DMS 273 (cell line): ENCODE results near the gene PLEKHM3.
"Not testable (repeated sequence)": the region's sequence is repeated elsewhere in the genome, so short reads cannot be mapped to it uniquely, and the experiment has no call there.

ENCODE experiments used
- DNase-seq: peaks from one replicate; lab custom pipeline; 2025; ENCODE audit not compliant: unreplicated experiment; lab: John Stamatoyannopoulos, UW

PLEKHM3 gene

DNA sequence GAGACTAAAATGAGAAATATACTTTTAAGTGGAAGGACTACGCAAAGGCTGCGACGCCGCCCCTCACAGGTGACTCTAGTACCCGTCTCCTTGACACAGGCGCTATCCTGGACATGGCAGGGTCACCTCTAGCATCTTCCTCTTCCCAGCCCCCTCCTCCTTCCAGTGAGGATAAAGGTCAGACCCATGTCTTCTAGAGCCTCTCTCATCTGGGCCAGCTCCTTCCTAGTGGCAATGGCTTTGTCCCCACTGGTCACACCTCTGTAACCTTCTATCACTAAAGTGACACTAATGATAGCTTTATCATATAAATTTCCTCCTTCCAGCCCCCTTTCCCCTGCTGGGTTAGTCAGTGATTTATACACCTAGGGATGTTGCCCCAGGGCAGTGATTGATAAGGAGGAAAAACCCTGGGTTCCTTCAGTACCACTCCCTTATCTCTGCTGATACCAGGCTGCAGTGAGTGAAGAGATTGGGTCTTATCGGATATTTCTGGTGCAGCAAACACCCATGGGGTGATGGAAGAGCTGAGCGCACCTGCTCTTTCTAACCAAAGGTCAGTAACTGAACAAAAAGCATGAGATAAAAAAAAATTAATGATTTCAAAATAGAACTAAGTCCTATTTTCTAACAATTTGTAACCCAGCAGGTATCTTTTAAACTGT lies 193.6 kb downstream of the PLEKHM3 start:
- no peak for DNase-seq

- DNase-seq = no peak
Observed at GRCh38 chr2:207830778-207831438, 194.4 kb downstream of the PLEKHM3 start.

GRCh38 chr2:207828361-207829057 lies 196.8 kb downstream of the PLEKHM3 start:
- DNase-seq = no peak

- no peak for DNase-seq
Observed at GRCh38 chr2:207825978-207826377, 199.3 kb downstream of the PLEKHM3 start.

DNA sequence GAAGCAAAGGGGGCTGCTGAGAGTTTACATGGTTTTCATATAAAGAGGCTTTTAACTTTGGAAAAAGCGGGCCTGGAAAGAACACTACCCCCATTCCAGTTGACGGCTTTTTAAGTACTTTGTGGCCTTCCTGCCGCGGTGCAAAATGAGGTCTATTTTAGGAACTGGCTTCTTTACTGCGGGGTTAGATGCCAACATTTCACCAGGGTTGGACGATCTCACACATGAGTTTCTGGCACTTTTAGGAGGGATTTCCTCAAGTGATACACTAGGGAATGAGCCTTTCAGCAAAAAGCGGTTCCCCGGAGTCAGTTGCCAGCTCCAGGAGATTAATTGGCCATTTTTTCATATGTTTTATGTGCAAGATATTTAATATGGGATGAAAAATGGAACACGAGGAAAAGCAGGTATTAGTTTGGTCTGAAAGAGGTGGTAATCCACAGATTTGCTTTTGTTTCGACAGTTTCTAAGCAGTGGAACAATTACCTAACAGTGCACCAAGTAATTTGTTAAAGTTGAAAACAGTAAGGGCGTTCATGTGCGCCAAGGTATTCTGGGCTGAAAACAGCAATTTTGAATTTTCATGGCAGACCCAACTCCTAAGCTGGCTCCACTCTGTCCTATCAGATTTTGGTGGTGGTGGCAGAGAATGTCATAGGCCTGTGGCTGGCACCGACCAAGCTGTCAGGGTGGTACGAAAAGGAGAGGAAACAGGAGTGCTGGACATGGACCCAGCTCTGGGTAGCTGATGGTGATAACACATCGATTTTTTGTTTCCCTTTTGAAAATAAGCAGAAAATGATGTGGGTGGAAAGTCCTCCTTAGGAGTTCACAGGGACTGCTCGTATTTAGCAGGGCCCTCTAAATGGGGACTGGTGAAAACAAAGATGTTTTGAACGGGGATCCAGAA lies 200.0 kb downstream of the PLEKHM3 start:
- no peak for DNase-seq

DNA sequence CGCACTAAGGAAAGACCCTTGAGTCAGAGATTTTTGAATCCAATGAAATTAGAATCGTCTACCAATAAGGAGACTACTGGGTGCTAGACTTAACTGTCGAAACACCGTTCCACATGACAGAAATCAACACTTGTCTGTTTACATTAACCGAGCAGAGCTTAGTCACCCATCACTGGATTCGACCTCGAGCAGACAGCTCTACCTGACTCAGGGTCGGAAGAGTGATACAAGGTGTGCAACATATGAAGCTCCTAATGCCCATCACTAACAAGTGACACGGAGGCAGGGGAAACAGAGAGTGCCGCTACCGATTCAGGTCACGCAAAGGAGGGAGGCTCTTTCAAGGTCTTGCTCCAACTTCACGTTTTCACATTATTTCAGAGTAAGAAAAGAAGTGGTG lies 201.5 kb downstream of the PLEKHM3 start:
- no peak for DNase-seq

DNA sequence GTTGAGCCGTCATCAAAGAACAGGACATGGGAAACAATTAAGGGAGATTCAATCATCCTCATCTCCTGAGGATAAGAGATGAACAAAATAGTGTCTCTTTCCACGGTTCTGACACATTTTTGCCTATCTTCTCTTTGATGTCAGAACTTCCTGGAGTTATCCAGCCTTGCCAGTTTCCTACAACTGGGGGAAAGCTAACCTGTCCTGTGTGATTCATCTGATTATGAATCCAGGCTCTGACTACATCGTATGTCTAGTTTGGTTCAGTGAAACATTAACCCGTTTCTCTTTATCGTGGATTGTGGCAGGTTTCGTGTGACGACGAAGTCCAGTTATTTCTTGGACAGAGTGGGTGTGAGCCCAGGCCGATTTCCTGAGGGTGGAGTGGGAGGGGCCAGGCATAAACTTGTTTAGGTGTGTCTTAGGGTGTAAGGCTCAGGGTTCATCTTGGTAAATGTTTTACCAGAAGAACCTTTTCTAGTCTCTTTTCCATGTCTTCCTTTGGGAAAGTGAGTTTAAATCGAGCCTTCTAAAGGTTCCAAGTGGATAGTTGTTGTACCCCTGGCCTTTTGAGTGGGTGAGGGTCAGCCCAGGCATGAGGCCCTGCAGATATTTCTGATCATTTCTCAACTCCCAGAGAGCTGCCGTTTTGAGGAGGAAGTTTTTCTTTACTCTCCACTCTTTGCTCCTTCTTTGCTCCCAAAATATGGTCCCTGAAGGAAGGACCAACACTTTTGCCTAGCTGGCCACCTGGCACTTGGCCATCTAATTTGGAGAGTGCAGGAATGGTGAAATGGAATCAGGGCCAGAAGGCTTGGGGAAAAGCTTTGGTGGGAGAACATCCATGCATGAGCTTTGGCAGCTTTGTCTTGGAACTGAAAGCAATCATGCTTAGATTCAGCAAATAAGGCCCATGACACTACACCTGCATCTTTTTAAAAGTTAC lies 205.2 kb downstream of the PLEKHM3 start:
- no peak for DNase-seq

DNA sequence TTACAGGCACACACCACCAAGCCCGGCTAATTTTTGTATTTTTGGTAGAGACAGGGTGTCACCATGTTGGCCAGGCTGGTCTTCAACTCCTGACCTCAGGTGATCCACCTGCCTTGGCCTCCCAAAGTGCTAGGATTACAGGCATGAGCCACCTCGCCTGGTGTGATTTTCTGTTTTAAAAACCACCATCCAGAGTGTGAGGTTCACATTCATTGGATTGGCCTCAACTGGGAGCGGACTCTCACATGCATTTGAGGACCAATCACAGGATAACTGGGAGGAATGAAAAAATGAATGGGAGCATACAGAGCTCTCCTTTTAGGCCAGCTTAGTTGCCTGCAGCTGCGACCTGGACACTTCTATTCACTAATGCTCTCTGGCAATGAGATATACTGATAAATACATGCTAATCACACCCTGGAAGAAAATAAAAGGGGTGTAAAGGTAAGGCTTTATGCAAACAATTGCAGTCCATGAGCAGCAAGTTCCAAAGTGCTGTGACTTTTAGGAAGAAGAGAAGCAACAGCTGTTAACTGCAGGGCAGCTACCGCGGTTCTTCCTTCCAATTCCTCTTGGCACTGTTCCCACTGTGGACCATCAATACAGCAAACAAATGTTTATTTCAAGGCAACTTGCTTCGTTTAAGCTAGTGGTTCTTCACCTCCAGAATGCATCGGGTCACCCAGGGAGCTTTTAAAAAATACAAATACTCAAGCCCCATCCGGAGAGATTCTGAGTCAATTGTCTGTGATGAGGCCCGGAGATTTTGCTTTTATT lies 206.1 kb downstream of the PLEKHM3 start:
- DNase-seq = no peak

DNA sequence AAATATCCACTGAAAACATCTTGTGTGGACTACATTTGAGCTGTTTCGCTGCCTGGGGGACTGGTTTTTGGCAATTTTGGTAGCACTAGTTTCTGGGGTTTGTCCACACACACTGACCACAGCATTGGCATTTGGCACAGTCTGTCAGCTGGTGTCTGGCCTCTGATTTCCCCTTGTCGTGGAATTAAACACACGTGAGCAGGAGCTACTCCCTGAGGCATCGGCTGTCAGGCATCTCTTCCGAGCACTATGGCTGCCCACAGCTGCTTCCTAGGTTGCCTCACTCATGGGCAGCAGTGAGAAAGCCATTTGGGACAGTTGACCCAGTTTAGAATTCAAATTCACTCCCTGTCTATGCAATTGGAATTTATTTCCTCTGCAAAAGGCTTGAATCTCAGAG lies 208.8 kb downstream of the PLEKHM3 start:
- no peak for DNase-seq

DNA sequence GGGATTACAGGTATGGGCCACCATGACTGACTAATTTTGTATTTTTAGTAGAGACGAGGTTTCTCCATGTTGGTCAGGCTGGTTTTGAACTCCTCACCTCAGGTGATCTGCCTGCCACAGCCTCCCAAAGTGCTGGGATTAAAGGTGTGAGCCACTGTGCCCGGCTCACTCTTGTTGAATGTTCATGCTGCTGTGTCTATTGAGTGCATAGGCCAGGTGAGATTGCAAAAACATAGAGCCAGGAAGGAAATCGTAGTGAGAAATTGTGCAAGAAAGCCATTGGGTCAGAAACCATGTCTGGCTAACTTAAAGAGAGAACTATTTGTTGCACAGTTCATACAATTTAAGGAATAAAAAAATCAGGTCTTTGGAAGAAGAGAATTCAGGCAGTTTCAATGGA lies 210.1 kb downstream of the PLEKHM3 start:
- no peak for DNase-seq

DNA sequence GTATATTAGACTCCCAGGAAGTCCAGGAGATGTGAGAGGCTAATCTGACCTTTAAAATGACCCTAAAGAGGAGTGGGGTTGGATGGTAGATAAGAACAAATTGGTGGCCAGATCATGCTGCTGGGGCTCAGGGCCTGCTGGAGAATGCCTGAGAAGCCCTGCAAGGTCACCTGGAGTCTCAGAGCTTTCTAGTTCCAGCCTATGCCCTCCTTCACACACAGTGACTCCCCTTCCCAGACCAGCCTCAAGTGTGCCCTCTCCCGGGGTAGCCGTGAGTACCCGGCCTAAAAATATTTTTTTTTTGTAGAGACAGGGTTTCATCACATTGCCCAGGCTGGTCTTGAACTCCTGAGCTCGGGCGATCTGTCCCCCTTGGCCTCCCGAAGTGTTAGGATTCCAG lies 211.4 kb downstream of the PLEKHM3 start:
- DNase-seq = no peak

DNA sequence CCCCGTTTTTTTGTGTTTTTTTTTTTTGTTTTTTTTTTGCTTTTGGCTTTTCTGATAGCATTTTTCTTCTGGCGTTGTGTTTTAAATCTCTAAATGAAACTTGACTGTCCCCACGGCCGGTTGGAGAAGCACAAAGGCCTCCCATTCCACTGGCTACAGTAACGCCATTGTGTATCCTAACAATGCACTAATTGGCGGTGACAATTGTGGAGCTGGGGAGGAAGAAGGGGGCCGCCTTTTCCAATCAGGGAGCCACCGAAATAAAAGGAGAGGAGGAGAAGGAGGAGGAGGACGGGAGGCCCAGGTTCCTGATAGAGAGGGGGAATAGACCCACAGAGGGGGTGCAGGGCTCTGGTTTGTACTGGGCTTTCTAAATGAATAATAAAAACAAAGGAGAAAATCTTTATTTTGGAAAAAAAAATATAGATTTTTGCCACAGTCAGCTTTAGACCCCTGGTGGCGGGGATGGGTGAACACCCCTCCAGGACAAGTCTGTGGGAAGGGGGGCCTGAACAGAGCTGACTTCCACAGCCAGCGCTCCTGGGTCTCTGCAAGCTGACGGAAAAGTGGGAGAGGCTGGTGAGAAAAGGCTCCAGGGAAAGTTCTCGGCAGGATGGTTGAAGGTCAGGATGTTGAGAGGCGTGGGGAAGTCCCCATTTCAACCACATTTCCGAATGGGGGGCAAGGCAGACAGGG lies 212.0 kb downstream of the PLEKHM3 start:
- no peak for DNase-seq

- DNase-seq = no peak
Observed at GRCh38 chr2:207812726-207813080, 212.6 kb downstream of the PLEKHM3 start.

DNA sequence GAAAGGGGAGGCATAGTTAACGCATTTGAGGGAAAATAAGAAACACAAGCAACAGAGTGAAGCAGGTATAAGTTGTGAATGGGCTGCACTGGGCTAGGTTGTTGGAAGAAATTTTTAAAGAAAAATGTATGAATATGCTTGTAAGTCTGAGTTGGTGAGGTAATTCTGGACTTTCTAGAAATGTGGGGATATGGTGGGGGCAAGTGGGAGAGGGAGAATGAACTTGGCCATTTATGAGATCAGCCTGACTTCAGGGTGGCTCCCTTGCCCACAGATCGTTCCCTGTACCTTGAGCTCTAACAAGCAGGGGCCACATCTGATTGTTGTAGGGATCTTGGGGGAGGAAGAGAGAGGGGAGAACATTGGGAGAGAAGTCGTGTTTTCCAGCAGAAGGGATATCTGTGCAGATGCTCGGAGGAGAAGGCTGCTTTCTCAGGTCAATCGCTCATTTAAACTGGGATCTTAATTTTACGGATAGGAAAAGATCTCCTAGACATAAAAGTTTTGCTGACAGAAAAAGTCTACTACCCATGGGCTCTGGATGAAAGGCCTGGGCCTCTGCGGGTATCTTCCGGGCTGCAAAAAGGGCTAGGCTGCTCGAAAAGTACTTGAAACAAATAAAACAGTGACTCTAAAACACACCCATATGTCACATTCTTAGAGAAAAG lies 213.1 kb downstream of the PLEKHM3 start:
- no peak for DNase-seq

DNA sequence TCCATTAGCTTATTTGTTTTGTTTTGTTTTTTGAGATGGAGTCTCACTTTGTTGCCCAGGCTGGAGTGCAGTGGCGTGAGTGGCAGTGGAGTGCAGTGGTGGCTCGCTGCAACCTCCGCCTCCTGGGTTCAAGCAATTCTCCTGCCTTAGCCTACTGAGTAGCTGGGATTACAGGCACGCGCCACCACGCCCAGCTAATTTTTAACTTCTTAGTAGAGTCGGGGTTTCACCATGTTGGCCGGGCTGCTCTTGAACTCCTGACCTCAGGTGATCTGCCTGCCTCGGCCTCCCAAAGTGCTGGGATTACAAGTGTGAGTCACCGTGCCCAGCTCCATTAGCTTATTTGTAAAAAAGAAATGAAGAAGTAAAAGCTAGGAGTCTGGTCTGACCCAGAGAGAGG lies 213.7 kb downstream of the PLEKHM3 start:
- not testable (repeated sequence) for DNase-seq

- DNase-seq = no peak
Observed at GRCh38 chr2:207810200-207810788, 215.0 kb downstream of the PLEKHM3 start.

DNA sequence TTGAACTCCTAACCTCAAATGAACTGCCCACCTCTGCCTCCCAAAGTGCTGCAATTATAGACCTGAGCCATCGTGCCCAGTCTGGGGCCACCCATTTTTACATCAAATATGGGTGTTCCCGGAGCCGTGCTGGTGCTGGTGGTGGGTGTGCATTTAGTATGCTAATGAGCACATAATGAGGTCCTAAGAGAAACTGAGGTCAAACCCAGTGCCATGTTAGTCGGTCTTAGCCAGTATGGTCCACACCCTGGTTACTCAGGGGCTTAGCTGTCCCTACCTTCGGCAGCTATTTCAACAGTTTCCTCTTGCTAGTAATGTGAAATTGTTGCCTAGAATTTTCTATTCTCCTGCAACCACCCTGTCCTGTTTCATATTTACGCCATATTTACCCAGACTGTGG lies 217.2 kb downstream of the PLEKHM3 start:
- no peak for DNase-seq

GRCh38 chr2:207807516-207807915 lies 217.8 kb downstream of the PLEKHM3 start:
- DNase-seq = no peak
